Fibroblast of upper back skin (primary cell): Measurements from ENCODE around the gene RHO.
"Not testable (repeated sequence)": the region's sequence is repeated elsewhere in the genome, so short reads cannot be mapped to it uniquely, and the experiment has no call there.

Experiments used
- DNase-seq: peaks from one replicate; pipeline ENCODE4 v3.0.0-alpha.2; 2013

Gene RHO

GRCh38 chr3:129500334-129500658 lies 28.1 kb upstream of the RHO start:
- no peak for DNase-seq

GRCh38 chr3:129501630-129502029 lies 26.8 kb upstream of the RHO start:
- no peak for DNase-seq

DNA sequence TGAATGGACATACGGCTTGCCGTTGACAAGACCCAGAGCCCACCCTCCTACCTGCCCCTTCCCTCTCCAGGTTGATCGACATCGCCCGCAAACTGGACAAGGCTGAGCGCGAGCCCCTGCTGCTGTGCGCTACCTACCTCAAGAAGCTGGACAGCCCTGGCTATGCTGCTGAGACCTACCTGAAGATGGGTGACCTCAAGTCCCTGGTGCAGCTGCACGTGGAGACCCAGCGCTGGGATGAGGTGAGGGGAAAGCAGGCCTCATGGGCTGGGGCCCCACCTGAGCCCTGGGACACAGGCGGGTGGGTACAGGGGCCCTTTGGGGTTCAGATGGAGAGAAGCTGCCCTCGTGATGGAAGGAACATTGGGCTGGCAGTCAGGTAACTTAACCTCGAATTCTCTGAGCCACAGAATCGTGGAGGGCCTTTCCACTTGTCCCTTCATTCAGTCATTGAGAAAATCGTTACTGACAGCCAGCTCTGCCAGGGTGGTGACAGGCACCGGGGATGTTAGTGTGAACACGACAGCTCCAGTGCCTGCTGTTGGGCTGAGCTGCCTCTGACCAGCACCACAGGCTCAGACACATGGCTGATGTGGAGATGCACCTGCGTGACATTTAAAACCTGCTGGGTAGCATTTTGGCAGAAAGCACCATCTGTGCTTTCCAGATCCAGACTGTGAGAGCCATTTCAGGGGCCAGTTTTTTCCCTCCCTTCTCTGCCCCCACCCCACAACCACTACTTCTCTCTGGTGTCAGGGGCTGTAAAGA lies 25.6 kb upstream of the RHO start:
- DNase-seq, result no peak

- no peak for DNase-seq
Observed at GRCh38 chr3:129503471-129504291, 24.8 kb upstream of the RHO start.

DNA sequence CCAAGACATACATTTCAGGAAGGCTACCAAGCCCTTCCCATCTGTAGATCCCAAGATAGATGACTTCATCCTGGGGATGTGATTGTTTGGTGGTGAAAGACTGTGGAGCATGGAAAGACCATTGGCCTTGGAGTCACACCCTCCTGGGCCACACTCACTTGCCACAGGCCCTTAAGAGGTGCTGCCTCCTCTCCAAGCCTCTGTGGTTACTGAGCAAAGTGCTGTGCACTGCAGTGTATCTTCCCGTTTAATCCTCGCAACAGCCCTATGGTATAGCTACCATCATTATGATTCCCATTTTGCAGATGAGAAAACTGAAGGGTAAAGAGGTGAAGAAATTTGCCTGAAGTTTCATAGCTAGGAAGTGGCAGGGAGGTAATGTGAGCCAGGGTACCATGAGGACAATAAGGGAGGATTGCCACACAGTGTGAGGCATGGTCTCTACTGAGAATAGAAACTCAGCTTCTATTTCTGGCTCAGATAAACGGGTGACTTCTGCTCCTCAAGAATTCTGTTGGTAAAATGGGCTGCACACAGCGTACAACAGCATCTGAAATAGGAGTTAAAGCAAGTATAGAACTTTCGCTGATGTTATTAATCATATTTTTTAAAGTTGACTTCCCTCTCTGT lies 23.9 kb upstream of the RHO start:
- DNase-seq, result no peak

- DNase-seq, result no peak
Observed at GRCh38 chr3:129505341-129505740, 23.1 kb upstream of the RHO start.

DNA sequence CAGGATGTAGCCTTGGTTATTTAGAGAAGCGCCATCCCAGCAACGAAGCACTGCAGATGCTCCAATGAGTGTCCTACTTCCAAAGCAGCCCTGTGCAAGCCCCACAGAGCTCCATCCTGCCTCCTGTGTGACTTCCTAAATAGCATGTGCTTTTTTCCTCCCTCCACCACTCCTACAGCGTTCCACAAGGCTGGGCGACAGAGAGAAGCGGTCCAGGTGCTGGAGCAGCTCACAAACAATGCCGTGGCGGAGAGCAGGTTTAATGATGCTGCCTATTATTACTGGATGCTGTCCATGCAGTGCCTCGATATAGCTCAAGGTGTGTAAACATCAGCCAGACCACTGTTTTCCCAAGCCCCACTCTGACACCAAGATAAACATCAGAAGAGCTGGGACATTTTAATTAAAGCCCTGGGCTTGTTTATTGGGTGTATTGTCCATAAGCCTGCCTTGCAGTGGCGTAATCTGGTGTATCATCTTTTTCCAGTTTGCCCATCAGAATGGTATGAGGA lies 22.2 kb upstream of the RHO start:
- DNase-seq, result no peak

DNA sequence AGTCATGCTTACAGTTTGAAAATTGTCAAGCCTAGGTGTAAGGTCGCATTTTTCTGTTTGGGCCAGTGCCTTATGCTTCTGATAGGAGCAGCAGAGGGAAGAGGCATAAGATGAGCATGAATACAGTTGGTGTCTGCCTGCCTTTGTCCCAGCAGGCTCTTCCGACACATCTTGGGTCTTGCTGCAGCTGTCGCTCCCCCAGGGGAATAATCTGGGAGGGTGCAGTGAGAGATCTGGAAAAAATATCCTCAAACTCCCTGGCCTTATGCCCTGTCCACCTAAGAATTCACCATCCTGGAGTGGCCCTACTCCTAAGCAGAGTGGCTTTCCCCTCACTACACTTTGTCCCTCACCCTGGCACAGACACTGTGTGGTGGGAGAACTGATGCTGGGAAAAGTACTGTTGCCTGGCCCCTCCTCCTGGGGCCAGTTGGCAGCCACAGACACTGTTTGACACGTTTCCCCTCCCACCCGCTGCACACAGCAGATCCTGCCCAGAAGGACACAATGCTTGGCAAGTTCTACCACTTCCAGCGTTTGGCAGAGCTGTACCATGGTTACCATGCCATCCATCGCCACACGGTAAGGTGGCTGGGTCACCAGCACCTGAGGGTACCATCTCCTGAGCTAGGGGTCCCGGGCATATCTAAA lies 21.1 kb upstream of the RHO start:
- no peak for DNase-seq

- no peak for DNase-seq
Observed at GRCh38 chr3:129512595-129512994, 15.8 kb upstream of the RHO start.

DNA sequence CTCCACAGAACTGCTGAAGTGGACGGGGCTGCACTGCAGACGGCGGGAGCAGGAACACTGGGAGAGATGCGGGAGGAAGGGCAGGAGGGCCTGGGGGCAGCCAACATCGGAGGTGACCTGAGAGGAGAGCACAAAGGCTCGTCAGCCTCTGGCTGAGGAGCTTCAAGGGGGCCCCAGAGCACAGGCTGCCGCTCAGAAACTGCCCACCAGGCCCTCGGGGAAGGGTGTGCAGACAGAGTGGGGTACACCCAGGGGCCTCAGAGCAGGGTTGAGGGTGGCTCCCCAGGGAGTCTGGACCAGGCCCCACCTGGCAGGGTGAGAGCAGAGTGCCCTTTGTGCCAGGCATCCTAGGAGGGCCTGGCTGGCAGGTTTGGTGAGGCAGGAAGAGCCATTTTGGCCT lies 14.7 kb upstream of the RHO start:
- DNase-seq, result no peak

GRCh38 chr3:129514110-129514509 lies 14.3 kb upstream of the RHO start:
- no peak for DNase-seq

DNA sequence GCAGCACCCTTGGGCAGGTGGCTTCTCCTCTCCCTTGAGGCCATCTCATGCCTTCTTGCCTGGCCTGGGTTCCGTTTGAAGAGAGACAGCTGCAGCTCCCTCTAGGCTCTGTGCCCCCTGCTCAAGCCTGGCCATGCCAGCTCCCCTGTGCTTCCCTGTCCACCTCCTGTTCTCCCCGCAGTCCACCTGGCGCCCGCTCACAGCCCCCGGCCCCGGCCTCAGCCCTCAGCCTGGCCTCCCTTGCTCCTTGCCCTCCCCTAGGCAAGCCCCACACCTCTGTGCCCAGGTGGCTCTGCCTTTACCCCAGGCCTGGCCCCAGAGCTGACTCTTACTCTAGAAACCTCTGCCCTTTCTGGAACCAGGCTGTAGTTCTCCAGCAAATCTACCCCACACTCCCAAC lies 13.9 kb upstream of the RHO start:
- no peak for DNase-seq

GRCh38 chr3:129515108-129515820 lies 13.2 kb upstream of the RHO start:
- not testable (repeated sequence) for DNase-seq

GRCh38 chr3:129515821-129516432 lies 12.5 kb upstream of the RHO start:
- DNase-seq, result not testable (repeated sequence)

- no peak for DNase-seq
Observed at GRCh38 chr3:129517516-129517915, 10.9 kb upstream of the RHO start.

- no peak for DNase-seq
Observed at GRCh38 chr3:129518038-129518561, 10.3 kb upstream of the RHO start.

DNA sequence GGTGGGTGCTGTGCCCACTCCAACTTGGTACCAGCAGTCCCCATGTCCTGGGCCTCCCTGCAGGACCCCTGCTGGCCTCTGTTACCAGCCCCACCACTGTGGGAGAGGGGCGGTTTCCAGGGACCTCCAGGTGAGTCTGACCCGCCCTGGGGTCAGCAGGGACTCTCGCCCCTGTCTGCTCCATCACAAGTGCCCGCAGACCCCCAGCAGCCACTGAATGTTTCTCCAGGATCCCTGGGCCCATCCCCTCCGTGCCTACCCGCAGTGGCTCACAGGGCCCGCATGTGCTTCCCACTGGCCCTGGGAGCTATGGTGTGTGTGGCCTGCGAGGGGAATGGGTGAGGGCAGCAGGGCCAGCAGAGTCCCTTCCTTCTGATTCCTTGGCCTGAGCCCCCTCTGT lies 9.9 kb upstream of the RHO start:
- no peak for DNase-seq

- no peak for DNase-seq
Observed at GRCh38 chr3:129519449-129519848, 9.0 kb upstream of the RHO start.

DNA sequence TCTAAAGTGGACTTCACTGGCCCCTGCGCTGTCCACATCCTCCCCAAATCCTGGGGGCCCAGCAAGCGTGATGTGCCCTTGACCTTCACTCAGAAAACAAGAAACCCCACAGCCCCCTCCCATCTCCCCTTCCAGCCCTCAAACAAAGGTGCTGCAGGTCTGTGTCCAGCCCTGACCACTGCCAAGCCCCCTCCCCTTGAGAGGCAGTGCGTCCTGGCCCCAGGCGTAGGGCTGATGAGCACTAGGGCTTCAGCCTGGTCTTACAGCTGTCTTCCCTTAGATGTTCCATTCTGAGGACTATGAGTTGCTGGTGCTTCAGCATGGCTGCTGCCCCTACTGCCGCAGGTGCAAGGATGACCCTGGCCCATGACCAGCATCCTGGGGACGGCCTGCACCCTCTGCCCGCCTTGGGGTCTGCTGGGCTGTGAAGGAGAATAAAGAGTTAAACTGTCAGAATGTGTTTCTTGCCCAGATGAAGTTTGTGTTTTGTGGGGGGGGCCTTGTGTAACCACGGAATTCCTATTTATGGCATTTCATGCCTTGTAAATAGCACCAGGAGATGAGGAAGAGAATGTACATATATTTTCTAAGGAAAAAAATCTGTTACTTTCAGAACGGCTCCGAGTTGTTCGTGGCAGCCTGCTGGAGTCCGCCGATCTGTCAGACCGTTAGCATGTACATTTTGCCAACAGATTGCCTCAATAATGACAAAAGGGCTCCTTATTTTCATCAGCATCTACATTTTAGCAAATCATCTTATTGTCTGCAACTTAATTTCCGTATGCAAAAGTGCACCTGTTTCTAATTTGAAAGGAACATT lies 8.3 kb upstream of the RHO start:
- DNase-seq, result no peak

GRCh38 chr3:129520960-129521359 lies 7.5 kb upstream of the RHO start:
- DNase-seq, result no peak

GRCh38 chr3:129521611-129522010 lies 6.8 kb upstream of the RHO start:
- no peak for DNase-seq
